Activated T-helper 1 cell treated with anti-CD3 and anti-CD28 coated beads, Interleukin-12 subunit alpha, Interleukin-12 subunit beta, Interleukin-2, Interleukin-4 antibody, amounts not matched to agents 30 ng/mL and 10 ng/mL and 1 ng/mL, durations not matched to agents 14 hours and 24 hours and 36 hours (primary cell): ENCODE measurements around the gene SPRR3. TPM values are rescaled to one million over a fixed set of nuclear protein-coding genes. Genes with fewer than 3 reads are reported as not detected.

ENCODE experiments used
- DNase-seq: peaks from one replicate; pipeline ENCODE4 v3.0.0; 2021; ENCODE audit warnings: low spot score
- H3K27ac Mint-ChIP-seq: one replicate; pipeline ENCODE4 v1.8.0; 2021; ENCODE audit warnings: mild to moderate bottlenecking, mixed read lengths
- H3K27me3 Mint-ChIP-seq: one replicate; pipeline ENCODE4 v1.8.0; 2022; ENCODE audit warnings: mild to moderate bottlenecking, moderate library complexity, mixed read lengths; ENCODE audit not compliant: insufficient read depth
- H3K36me3 Mint-ChIP-seq: one replicate; pipeline ENCODE4 v1.8.0; 2021; ENCODE audit warnings: low read depth, mixed read lengths
- H3K4me1 Mint-ChIP-seq: one replicate; pipeline ENCODE4 v1.8.0; 2021; ENCODE audit warnings: low read depth, mixed read lengths
- H3K4me3 Mint-ChIP-seq: one replicate; pipeline ENCODE4 v1.8.0; 2021; ENCODE audit warnings: mild to moderate bottlenecking, moderate library complexity, mixed read lengths
- H3K9me3 Mint-ChIP-seq: one replicate; pipeline ENCODE4 v1.8.0; 2021; ENCODE audit warnings: mixed read lengths
- intact Hi-C: fragments of 100-400 bp; cut with micrococcal nuclease; formaldehyde crosslinking; loops from one replicate; pipeline ENCODE4 v1.15.1; 2024
- total RNA-seq: library from RNA; stranded (reverse); gene quantifications from 2 replicates; pipeline ENCODE4 v1.2.3, GENCODE V29; 2022

The SPRR3 gene, protein sequence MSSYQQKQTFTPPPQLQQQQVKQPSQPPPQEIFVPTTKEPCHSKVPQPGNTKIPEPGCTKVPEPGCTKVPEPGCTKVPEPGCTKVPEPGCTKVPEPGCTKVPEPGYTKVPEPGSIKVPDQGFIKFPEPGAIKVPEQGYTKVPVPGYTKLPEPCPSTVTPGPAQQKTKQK
- total RNA-seq, result not detected in 2 replicates

DNA sequence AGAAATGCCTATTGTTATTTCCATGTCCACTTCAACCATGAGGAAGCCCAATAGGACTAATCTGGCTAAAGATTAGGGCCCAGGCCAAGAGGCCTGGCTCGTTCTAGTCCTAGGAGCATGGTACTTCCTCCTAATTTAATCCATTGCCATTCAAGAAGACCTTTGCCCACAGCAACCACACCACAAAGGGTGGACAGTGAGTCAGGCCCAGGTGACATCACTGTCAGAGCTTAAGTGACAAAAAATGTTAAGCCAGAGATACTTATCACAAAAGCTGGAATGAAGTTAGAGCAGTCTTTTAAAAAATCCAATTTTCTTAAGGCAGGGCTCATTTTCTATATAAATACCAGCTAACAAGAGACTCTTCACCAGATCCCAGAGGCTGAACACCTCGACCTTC is at the start of gene SPRR3:
Gene SPRR3 (plus strand): TSS at position 368 of the 400 bp plus-strand sequence. CDS start 1,272 bp downstream, outside the sequence.
- Mint-ChIP-seq H3K27ac (no peak within 1 kb of the TSS), H3K9me3 (no peaks in the 10 kb centered on the region), H3K4me1 (no peaks in the 10 kb centered on the region), H3K27me3 (peaks cover 2% of the 10 kb centered on the region), H3K4me3 (no peak within 1 kb of the TSS), H3K36me3 (no peaks in the 10 kb centered on the region)
- DNase-seq, result no peak
- intact Hi-C loops, result no loop called here

DNA sequence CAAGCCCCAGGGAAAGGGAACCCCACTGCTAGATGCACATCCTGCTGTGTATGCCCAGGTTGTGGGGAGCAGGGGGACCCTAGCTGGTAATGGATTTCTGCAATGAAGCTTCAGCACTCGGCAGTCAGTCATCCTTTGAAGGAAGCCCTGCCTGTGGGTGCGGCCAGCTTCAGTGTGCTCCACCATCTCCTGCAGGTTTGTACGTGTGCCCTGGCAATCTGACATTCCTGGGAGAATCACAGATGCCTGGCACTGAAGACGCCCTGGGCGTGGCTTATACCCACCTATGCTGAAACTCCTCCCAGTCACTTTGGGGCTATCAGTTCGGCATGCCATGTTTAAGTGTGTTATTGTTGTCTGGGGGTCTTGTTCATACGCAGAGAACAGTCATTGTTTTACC is 47.8 kb upstream of the SPRR3 start:
- no peaks in the 10 kb centered on the region for H3K4me1 Mint-ChIP-seq
- no peak overlapping the region for H3K4me3 Mint-ChIP-seq
- no peaks in the 10 kb centered on the region for H3K9me3 Mint-ChIP-seq
- no peak overlapping the region for H3K27ac Mint-ChIP-seq
- intact Hi-C loops, result no loop called here
- H3K27me3 Mint-ChIP-seq, result no peaks in the 10 kb centered on the region
- H3K36me3 Mint-ChIP-seq, result no peaks in the 10 kb centered on the region
- DNase-seq, result no peak

DNA sequence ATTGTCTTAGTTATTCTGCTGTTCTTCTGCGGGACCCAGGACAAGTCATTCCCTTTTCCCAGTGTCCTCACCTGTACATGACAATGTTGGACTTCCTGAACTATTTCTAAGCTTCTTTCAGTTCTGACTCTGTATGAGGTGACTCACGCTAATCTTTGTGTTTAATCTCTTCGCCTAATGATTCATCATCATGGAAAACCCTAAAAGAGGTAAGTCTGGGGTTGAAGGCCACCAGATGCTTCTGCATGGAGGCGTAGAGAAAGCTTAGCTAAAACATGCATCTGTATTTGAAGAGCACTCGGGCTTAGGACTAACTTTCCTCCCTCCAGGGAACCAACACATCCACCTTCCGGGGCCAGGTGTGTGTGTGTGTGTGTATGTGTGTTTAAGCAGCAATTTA is 47.1 kb upstream of the SPRR3 start:
- Mint-ChIP-seq H3K4me1 (no peaks in the 10 kb centered on the region), H3K4me3 (no peak overlapping the region), H3K9me3 (no peaks in the 10 kb centered on the region), H3K36me3 (no peaks in the 10 kb centered on the region), H3K27ac (no peak overlapping the region), H3K27me3 (no peaks in the 10 kb centered on the region)
- no peak for DNase-seq
- intact Hi-C loops, result no loop called here

DNA sequence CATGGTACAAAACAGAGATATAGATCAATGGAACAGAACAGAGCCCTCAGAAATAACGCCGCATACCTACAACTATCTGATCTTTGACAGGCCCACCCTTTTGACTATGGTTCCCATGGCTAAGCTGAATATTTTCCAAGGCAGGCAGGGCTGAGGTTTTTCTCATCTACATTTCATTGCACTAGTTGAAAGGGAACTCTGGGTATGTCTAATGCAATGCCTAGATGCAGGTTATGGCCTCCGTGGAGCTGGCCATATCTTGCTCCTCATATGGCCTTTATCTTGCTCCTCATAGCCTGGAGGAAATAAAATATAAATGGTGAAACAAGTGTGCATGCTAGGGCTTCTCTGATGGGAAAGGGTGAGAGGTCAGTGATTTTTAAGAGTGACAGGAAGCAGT is 44.0 kb upstream of the SPRR3 start:
- Mint-ChIP-seq H3K9me3 (no peaks in the 10 kb centered on the region), H3K27ac (no peak overlapping the region), H3K36me3 (no peaks in the 10 kb centered on the region), H3K4me3 (no peak overlapping the region), H3K27me3 (peaks cover 3% of the 10 kb centered on the region), H3K4me1 (no peaks in the 10 kb centered on the region)
- intact Hi-C loops, result no loop called here
- no peak for DNase-seq

DNA sequence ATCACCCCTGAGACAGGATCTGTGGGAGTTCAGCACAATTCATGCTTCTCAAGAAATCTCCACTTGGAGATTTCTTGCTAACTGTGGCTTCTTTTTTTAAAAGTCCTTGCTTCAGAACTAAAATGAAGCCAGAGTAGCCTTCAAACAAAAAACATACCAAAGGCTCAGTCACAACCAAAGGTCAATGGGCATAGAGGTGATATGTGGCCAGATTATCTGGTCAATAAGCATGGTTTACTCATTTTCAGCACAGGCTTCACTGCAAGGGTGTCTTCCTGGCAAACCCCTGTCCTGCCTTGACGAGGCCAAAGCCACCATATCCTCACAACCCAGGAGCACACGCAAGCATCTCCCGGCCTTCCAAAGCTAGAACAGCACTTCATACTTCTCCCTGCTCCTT is 42.3 kb upstream of the SPRR3 start:
- Mint-ChIP-seq H3K4me3 (no peak overlapping the region), H3K36me3 (no peaks in the 10 kb centered on the region), H3K27me3 (peaks cover 3% of the 10 kb centered on the region), H3K4me1 (no peaks in the 10 kb centered on the region), H3K9me3 (no peaks in the 10 kb centered on the region), H3K27ac (no peak overlapping the region)
- intact Hi-C loops, result no loop called here
- DNase-seq, result no peak

DNA sequence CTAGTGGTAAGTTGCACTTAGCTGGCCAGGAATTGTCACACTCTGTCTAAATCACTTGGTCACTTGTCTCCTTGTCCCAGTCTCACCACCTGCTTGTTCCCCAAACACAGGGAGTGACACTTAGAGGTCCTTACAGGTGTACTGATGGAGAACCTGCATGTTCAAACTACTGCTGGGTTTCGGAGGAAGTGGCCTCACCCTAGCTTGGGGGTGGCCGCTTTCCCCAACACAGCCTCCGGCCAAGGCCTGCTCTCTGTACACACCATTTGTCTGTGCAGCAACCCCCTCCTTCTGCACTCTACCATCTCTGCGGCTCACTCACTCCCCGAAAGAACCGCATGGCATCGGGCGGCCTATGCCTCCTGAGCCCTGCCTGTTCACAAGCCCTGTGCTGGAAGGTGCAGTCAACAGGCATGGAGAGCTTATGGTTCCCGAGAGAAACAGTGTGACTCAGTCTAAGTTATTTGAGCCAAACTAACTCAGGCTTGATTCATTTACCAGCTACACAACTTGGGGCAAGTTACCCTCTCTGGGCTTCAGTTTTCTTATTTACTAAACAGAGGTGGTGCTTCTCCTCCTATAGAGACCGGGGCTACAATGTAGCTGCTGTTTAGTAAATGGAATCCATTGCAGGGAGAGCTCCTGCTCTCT is 41.6 kb upstream of the SPRR3 start:
- Mint-ChIP-seq H3K27me3 (peaks cover 3% of the 10 kb centered on the region), H3K9me3 (no peaks in the 10 kb centered on the region), H3K4me3 (no peak overlapping the region), H3K4me1 (no peaks in the 10 kb centered on the region), H3K36me3 (no peaks in the 10 kb centered on the region), H3K27ac (no peak overlapping the region)
- intact Hi-C loops, result no loop called here
- DNase-seq, result no peak

DNA sequence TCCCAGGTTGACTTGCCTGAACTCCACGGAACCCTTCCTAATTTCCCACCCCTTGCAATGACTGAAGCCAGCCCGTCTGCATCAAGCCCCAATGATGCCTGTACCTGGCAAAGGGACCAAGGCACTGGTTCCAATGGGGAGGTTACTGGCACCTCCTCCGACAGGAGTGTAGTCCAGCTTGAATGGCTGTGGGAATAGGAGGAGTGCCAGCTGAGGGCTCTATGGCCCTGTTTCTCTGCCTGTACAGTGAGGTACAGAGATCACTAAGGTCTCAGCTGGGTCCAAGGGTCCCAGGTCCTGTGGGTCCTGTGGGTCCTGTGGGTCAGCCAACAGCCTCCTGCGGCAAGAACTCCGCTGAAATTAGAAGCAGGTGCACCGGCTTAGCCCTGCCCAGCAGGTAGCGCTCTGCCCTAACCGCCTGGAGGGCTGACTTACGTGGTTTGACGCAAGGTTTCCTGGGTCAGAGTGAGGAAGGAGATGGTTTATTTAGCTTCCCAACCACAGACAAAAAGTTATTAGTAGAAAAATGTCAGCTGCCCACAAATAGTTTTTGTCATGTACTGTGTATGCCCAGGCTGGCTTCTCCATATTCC is 41.0 kb upstream of the SPRR3 start:
- Mint-ChIP-seq H3K36me3 (no peaks in the 10 kb centered on the region), H3K27ac (no peak overlapping the region), H3K27me3 (peaks cover 3% of the 10 kb centered on the region), H3K4me1 (no peaks in the 10 kb centered on the region), H3K9me3 (no peaks in the 10 kb centered on the region), H3K4me3 (no peak overlapping the region)
- DNase-seq, result no peak
- intact Hi-C loops, result no loop called here

DNA sequence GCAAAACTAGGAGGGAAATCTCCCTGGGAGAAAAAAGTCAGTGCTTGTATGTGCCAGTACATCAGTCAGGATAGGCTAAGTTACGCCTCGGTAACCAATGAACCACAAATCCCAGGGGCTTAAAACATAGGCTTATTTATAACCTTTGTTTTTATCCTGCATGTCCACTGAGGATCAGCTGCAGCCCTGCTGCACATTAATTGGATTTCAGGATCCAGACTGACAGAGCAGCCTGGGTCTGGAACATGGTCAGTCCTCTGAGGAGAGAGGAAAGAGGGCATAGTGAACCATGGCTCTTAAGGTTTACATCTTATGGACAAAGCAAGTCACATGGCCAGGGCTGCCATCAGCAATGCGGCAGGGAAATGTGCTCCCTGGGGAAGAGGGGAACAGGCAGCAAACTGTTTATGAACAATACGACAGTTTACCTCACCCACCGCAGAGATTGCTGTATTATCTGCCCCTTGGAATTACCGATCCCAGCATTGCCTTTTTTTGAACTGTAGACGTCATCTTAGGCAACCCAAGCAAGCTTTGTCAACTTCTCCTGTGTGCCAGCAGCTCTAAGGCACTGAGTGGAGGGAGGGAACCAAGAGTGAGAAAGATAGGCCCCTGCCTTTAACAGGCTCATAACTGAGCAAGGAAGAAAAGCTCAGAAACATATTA is 40.2 kb upstream of the SPRR3 start:
- Mint-ChIP-seq H3K27me3 (peaks cover 3% of the 10 kb centered on the region), H3K4me1 (no peaks in the 10 kb centered on the region), H3K4me3 (no peak overlapping the region), H3K36me3 (no peaks in the 10 kb centered on the region), H3K9me3 (no peaks in the 10 kb centered on the region), H3K27ac (no peak overlapping the region)
- DNase-seq, result no peak
- intact Hi-C loops, result no loop called here

DNA sequence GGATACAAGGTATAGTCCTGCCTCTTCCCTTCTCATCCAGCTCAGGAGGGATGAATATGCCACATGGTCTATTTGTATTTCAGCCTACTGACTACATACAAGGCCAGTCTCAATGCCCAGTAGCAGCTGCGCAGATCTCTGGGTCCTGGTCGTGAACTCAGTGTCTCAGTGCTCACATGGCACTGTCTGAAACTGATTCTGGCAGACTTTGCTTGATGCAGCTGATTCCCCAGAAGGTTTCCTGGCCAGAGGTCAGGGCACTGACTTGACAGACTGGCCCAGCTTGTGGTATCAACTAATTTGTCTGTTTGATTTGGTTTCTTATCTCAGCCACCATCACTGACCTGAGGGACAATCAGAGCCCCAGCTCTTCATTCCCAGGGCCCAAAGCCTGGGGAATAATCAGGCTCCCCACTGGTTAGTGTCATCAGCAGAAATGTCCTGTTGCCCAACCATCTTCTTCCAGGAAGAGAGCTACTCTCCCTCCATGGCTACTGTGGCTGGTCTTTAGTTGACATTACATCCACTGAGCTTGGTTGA is 38.6 kb upstream of the SPRR3 start:
- H3K4me1 Mint-ChIP-seq, result no peaks in the 10 kb centered on the region
- H3K4me3 Mint-ChIP-seq, result no peak overlapping the region
- peaks cover 5% of the 10 kb centered on the region for H3K27me3 Mint-ChIP-seq
- no peaks in the 10 kb centered on the region for H3K9me3 Mint-ChIP-seq
- H3K36me3 Mint-ChIP-seq, result no peaks in the 10 kb centered on the region
- H3K27ac Mint-ChIP-seq, result no peak overlapping the region
- no peak for DNase-seq
- intact Hi-C loops, result no loop called here

DNA sequence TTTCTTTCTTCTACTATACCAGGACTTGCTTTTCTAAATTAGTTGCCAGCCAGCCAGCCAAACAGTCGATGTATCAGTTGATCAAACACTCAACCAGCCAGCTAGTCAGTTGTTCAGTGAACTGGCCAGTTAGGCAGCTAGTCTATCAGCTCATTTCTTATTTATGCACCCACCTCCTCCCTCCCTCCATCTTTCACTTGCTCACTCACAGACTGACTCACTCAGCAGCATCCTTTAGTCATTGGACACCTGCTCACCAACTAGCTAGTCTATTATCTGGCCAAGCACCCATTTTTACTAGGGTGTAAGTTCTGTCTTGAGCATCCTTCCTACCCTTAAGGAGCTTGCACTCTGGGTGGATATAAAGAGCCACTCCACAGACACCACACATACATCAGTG is 37.0 kb upstream of the SPRR3 start:
- DNase-seq, result no peak

DNA sequence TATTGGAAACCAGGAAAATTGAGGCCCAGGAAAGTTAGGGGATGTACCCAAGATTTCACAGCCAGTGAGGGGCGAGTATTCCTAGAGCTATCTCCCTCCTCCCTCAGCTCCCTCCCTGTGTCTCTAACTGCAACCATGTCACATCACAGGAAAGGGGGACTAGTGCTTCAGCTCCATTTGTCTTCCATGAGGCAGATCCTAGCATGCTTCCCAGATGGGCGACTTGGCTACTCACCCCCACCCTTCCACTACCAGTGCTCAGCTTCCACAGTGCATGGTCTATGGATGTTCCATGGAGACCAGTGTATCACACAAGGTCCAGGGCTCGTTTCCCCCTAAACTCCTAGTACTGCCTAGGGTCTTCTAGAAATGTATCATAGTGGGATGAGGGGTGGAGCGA is 35.7 kb upstream of the SPRR3 start:
- H3K36me3 Mint-ChIP-seq, result no peaks in the 10 kb centered on the region
- H3K4me1 Mint-ChIP-seq, result no peaks in the 10 kb centered on the region
- no peaks in the 10 kb centered on the region for H3K9me3 Mint-ChIP-seq
- H3K27ac Mint-ChIP-seq, result no peak overlapping the region
- DNase-seq, result no peak
- H3K4me3 Mint-ChIP-seq, result no peak overlapping the region
- intact Hi-C loops, result no loop called here
- peaks cover 5% of the 10 kb centered on the region for H3K27me3 Mint-ChIP-seq

More for the DNA sequence above, 37.0 kb upstream of the SPRR3 start:
- intact Hi-C loops, result no loop called here
- Mint-ChIP-seq H3K27me3 (peaks cover 5% of the 10 kb centered on the region), H3K4me3 (no peak overlapping the region), H3K4me1 (no peaks in the 10 kb centered on the region), H3K27ac (no peak overlapping the region), H3K9me3 (no peaks in the 10 kb centered on the region), H3K36me3 (no peaks in the 10 kb centered on the region)

DNA sequence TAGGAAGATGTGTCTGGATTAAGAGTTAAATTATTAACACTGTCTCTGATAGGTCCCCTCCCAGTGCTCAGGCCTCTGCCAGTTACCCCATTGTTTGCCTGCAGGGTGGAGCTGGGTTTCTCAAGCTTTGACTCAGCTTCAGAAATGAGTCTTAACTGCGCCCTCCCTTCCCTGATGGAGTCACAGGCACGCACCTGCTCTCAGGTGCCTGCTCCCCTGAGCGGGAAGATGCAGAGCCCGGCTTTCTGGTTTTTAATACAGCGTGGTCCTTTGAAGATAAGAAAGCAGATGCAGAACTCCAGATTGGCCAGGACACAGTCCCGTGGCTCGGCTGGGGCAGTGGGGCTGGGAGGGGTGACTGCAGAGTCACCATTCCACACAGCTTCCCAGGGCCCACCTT is 34.3 kb upstream of the SPRR3 start:
- Mint-ChIP-seq H3K27me3 (peaks cover 2% of the 10 kb centered on the region), H3K4me3 (no peak overlapping the region), H3K27ac (no peak overlapping the region), H3K36me3 (no peaks in the 10 kb centered on the region), H3K4me1 (no peaks in the 10 kb centered on the region), H3K9me3 (no peaks in the 10 kb centered on the region)
- DNase-seq, result no peak
- intact Hi-C loops, result no loop called here

DNA sequence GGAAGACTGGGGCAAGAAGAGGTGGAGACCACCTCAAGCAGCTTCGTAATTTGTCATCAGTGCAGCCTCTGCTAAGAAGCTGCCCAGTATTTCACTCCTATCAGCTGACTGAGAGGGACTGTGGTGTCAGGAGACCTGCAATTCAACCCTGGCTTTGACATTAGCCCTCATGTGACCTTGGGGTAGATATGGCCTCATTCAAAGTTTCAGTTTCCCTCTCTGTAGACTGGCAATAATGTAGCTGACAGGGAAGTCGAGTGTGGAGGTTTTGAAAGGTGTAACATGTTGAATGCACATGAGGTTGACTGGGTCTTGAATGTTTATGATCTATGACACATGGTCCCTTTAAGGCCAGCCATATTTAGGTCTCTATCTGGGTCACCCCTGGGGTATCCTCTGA is 33.3 kb upstream of the SPRR3 start:
- no peak overlapping the region for H3K27ac Mint-ChIP-seq
- intact Hi-C loops, result no loop called here
- no peaks in the 10 kb centered on the region for H3K36me3 Mint-ChIP-seq
- no peak for DNase-seq
- H3K4me1 Mint-ChIP-seq, result no peaks in the 10 kb centered on the region
- H3K9me3 Mint-ChIP-seq, result no peaks in the 10 kb centered on the region
- H3K27me3 Mint-ChIP-seq, result peaks cover 2% of the 10 kb centered on the region
- no peak overlapping the region for H3K4me3 Mint-ChIP-seq
